ENCODE measurements around the gene SSC5D.

DNA sequence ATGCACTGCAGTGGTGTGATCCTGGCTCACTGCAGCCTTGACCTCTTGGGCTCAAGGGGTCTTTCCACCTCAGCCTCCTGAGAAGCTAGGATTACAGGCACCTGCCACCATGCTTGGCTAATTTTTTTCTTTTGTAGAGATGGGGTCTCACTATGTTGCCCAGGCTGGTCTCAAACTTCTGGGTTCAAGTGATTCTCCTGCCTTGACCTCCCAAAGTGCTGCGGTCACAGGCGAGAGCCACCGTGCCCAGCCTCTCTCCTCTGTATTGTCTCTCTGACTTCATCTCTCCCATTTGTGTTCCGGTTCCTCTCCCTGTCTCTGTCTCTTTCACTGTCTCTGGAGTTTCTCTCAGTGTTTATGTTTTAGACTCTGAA lies 22.0 kb upstream of the SSC5D start:
- TF ChIP-seq, protein P1, sequence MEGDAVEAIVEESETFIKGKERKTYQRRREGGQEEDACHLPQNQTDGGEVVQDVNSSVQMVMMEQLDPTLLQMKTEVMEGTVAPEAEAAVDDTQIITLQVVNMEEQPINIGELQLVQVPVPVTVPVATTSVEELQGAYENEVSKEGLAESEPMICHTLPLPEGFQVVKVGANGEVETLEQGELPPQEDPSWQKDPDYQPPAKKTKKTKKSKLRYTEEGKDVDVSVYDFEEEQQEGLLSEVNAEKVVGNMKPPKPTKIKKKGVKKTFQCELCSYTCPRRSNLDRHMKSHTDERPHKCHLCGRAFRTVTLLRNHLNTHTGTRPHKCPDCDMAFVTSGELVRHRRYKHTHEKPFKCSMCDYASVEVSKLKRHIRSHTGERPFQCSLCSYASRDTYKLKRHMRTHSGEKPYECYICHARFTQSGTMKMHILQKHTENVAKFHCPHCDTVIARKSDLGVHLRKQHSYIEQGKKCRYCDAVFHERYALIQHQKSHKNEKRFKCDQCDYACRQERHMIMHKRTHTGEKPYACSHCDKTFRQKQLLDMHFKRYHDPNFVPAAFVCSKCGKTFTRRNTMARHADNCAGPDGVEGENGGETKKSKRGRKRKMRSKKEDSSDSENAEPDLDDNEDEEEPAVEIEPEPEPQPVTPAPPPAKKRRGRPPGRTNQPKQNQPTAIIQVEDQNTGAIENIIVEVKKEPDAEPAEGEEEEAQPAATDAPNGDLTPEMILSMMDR (conservative IDR thresholded peaks at IDR 0.05; ENCODE audit: low read length), result no peak
- TF ChIP-seq EZH2phosphoT487 (IDR thresholded peaks at IDR 0.05; ENCODE audit: borderline replicate concordance, low read depth, low read length), result no peak

All from OCI-LY7 (cell line).